RWPE2 (cell line): Measurements from ENCODE around the gene TTC28.
"Not testable (repeated sequence)": the region's sequence is repeated elsewhere in the genome, so short reads cannot be mapped to it uniquely, and the experiment has no call there.

Experiments
- ATAC-seq: fragments of 200-7000 bp; cut with Tn5 transposase; 3 replicates; pipeline ENCODE4 v1.9.1; 2021; ENCODE audit warnings: low read depth
- DNase-seq: peaks from one replicate; pipeline ENCODE4 v3.0.0-alpha.2; 2020; ENCODE audit warnings: low spot score
- H3K27ac ChIP-seq: fragments of 450-650 bp; 2 replicates; pipeline ENCODE4 v1.5.1; 2017; ENCODE audit warnings: mild to moderate bottlenecking; ENCODE audit not compliant: poor library complexity, severe bottlenecking
- H3K27me3 ChIP-seq: fragments of 250-450 bp; sonication (Bioruptor Pico); 2 replicates; pipeline ENCODE4 v1.5.1; 2021; ENCODE audit warnings: mild to moderate bottlenecking, moderate library complexity; ENCODE audit not compliant: insufficient read depth, poor library complexity, severe bottlenecking
- H3K36me3 ChIP-seq: fragments of 250-450 bp; sonication (Bioruptor Pico); 2 replicates; pipeline ENCODE4 v1.5.1; 2020; ENCODE audit warnings: low read depth, mild to moderate bottlenecking, moderate library complexity
- H3K4me1 ChIP-seq: fragments of 250-450 bp; sonication (Bioruptor Pico); 2 replicates; pipeline ENCODE4 v1.5.1; 2021; ENCODE audit warnings: mild to moderate bottlenecking, moderate library complexity; ENCODE audit not compliant: insufficient read depth, poor library complexity, severe bottlenecking
- H3K4me3 ChIP-seq: fragments of 250-450 bp; sonication (Bioruptor Pico); 2 replicates; pipeline ENCODE4 v1.5.1; 2021; ENCODE audit warnings: mild to moderate bottlenecking, moderate library complexity; ENCODE audit not compliant: severe bottlenecking
- H3K9me3 ChIP-seq: fragments of 250-450 bp; sonication (Bioruptor Pico); 2 replicates; pipeline ENCODE4 v1.5.1; 2021; ENCODE audit warnings: mild to moderate bottlenecking, moderate library complexity; ENCODE audit not compliant: severe bottlenecking
- TF ChIP-seq, protein P1 (sequence below): fragments of 450-650 bp; IDR thresholded peaks from one replicate; pipeline ENCODE4 v1.5.1; 2017; ENCODE audit warnings: mild to moderate bottlenecking, moderate library complexity; ENCODE audit not compliant: poor library complexity, severe bottlenecking

Gene TTC28

DNA sequence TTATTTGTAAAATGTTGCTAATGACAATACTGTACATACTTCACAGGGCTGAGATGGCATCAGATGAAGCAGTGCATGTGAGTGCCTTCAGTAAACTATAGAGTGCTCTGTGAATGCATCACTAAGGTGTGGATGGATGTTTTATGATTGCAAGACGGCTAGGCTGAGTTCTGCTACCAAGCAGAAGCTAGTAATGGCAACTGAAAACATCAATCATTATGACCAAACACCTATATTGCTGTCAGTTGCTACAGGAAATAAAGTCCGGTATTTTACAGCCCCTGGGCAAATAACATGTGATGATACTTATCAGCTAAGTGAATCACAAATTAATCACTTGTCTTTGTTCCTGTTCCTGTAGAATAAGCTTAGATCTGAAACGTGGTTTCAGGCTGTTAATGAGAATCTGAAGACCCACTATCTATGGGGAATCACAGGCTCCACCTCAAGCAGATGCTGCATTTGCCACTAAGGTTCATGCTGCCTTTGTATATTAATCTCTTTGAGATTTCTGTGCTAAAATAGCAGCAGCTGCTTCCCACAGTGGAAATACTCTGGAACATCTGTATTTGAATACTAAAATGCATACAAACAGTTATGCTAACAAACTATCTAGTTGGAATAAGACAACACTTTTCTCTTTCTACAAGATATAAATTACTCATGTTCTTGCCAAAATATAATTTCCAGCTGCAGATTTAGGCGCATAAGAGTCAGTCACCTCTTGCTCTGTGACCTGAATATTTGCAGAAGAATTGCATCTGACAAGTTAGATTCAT is 506.6 kb downstream of the TTC28 start:
- peak overlapping the region; percentile 46 for H3K27ac ChIP-seq
- TF ChIP-seq, protein P1, sequence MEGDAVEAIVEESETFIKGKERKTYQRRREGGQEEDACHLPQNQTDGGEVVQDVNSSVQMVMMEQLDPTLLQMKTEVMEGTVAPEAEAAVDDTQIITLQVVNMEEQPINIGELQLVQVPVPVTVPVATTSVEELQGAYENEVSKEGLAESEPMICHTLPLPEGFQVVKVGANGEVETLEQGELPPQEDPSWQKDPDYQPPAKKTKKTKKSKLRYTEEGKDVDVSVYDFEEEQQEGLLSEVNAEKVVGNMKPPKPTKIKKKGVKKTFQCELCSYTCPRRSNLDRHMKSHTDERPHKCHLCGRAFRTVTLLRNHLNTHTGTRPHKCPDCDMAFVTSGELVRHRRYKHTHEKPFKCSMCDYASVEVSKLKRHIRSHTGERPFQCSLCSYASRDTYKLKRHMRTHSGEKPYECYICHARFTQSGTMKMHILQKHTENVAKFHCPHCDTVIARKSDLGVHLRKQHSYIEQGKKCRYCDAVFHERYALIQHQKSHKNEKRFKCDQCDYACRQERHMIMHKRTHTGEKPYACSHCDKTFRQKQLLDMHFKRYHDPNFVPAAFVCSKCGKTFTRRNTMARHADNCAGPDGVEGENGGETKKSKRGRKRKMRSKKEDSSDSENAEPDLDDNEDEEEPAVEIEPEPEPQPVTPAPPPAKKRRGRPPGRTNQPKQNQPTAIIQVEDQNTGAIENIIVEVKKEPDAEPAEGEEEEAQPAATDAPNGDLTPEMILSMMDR = no peak
- ATAC-seq (peak; percentile 96), DNase-seq (no peak)
- no peaks in the 10 kb centered on the region for H3K27me3 ChIP-seq
- H3K4me3 ChIP-seq = no peak overlapping the region
- H3K4me1 ChIP-seq = peaks cover 15% of the 10 kb centered on the region
- H3K9me3 ChIP-seq = no peaks in the 10 kb centered on the region
- no peaks in the 10 kb centered on the region for H3K36me3 ChIP-seq

DNA sequence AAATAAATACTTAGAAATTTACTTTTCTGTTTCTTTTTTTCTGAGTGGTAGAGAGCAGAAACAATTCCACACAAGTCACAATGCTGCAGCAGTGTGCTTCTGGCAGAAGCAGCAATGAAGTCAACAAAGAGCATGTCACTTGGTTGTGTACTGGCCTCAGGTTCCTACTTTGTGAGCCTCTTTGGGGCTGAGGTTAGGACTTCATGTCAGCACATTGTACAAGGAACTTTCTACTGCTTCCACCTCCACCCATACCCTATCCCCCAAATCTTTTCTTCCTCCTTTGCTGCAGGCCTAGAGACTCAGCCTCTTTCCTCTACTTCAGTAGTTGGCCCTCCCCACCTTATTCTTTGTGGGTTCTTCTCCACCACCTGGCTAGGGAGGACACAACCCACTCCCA is 507.9 kb downstream of the TTC28 start:
- H3K9me3 ChIP-seq = no peaks in the 10 kb centered on the region
- H3K36me3 ChIP-seq = no peaks in the 10 kb centered on the region
- DNase-seq (no peak), ATAC-seq (no peak)
- no peaks in the 10 kb centered on the region for H3K27me3 ChIP-seq
- TF ChIP-seq, protein P1 = no peak
- H3K4me3 ChIP-seq = no peak overlapping the region
- peaks cover 15% of the 10 kb centered on the region for H3K4me1 ChIP-seq
- H3K27ac ChIP-seq = no peak overlapping the region

DNA sequence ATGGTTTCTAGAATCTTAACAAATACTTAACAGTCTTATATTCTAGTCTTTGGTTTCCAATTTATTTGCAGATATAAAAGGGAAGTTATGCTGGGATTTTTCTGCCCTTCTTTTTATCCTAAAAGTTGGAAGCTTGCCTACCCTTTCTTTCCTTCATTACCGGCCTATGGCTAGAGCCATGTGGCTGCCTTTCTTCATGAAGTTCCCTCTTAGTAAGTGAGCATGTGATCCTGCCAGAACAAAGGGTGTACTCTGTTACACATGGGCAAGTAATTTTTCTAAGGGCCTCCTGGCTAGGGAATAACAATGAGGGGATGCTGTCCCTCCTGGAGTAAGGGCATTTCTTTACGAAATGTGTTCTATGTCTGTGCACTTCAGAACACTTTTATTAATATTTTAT is 508.5 kb downstream of the TTC28 start:
- no peak for ATAC-seq
- Histone ChIP-seq H3K4me3 (no peak overlapping the region), H3K27me3 (no peaks in the 10 kb centered on the region), H3K36me3 (no peaks in the 10 kb centered on the region), H3K27ac (no peak overlapping the region), H3K9me3 (no peaks in the 10 kb centered on the region), H3K4me1 (peaks cover 15% of the 10 kb centered on the region)
- TF ChIP-seq, protein P1 = no peak
- DNase-seq = no peak

DNA sequence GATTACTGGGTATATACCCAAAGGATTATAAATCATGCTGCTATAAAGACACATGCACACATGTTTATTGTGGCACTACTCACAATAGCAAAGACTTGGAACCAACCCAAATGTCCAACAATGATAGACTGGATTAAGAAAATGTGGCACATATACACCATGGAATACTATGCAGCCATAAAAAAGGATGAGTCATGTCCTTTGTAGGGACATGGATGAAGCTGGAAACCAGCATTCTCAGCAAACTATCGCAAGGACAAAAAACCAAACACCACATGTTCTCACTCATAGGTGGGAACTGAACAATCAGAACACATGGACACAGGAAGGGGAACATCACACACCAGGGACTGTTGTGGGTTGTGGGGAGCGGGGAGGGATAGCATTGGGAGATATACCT is 510.3 kb downstream of the TTC28 start:
- H3K36me3 ChIP-seq, H3K27ac ChIP-seq, H3K4me3 ChIP-seq, H3K27me3 ChIP-seq, DNase-seq, H3K9me3 ChIP-seq, ATAC-seq: not testable (repeated sequence)
- H3K4me1 ChIP-seq = peaks cover 15% of the 10 kb centered on the region

DNA sequence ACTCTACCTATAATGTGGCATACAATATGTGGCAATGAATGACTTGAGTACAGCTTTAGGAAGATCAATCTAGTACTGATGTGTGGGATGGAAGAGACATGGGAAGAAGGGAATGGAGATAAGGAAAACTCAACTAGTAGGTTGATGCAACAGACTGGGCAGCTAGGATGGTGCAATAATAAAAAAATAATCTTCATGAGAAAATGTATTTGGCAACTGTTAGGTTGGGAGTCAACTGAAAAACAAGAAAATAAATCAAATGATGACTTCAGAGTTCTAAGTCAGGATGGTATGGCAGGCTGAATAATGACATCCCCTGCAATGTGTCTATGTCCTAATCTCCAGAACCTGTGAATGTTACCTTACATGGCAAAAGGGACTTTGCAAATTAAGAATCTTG is 523.8 kb downstream of the TTC28 start:
- no peak for DNase-seq
- TF ChIP-seq, protein P1 = no peak

More for the DNA sequence above, 523.8 kb downstream of the TTC28 start:
- no peaks in the 10 kb centered on the region for H3K9me3 ChIP-seq
- no peaks in the 10 kb centered on the region for H3K36me3 ChIP-seq
- no peak overlapping the region for H3K27ac ChIP-seq
- no peaks in the 10 kb centered on the region for H3K27me3 ChIP-seq
- H3K4me3 ChIP-seq = no peak overlapping the region
- H3K4me1 ChIP-seq = no peaks in the 10 kb centered on the region
- ATAC-seq = no peak
